ENCODE results near the gene PTBP1. TPM values are rescaled to one million over a fixed set of nuclear protein-coding genes. Genes with fewer than 3 reads are reported as not detected.

Gene PTBP1
- total and polyA plus RNA-seq, 2 of the 13 experiments (the other 11 are each of a cell fraction or from before 2014, with no cell fraction given), result 195 to 288 TPM

DNA sequence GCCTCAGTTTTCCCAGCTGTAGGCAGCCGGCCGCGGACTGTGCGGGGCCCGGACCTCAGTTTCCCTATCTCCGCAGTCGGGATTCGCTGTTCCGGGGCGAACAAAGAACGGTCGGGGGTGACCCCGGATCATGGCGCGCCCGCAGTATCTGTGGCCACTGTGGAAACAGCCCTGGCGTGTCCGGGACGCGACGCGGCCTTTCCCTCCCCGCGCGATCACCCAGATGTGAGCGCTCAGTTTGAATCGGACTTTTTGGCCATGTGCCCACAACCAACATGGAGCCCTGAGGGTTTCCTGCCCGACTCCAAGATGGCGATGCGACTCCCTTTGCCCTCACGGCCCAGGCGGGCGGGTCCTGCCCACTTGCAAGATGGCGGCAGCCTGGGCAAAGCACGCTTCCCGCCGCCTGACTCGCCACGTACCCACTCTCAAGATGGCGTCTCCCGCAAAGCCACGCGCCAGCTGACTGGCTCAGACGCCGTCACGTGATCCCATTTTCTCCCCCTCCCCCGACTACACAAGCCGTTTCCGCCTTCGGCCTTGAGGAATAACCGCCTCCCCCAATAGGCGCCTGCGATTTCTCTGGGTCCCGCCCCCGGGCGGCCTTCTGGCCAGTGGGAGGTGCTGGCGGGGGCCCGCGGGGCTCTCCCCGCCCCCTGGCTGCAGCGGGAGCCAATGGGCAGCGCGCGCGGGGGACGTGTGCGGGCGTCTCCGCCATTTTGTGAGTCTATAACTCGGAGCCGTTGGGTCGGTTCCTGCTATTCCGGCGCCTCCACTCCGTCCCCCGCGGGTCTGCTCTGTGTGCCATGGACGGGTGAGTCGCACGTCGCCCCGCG lies at the start of gene PTBP1 (continued):
- TF ChIP-seq, protein P1, sequence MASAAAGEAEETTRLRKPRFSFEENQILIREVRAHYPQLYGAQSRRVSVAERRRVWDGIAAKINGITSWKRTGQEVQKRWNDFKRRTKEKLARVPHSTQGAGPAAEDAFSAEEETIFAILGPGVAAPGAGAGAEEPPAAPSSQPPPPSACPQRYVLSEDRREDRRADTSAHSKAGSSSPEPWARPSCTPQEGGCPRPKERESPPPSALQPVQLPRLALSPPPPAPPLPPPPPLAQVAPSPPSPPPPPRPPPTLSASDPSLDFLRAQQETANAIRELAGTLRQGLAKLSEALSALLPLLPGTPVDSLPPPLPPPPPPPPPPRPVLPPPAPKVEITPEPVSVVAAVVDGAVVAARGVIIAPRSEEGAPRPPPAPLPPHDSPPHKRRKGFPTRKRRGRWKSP (CRISPR knock-in tag; IDR thresholded peaks at IDR 0.05), result peak; percentile 74; the same call in 1 of the 2 replicates
- TF ChIP-seq TGIF2 (CRISPR knock-in tag; IDR thresholded peaks at IDR 0.05) (no peak), HINFP (CRISPR knock-in tag; IDR thresholded peaks at IDR 0.05; ENCODE audit: low read depth) (no peak), ZNF274 (CRISPR knock-in tag; IDR thresholded peaks at IDR 0.05) (peak; percentile 68; the same call in 1 of the 2 replicates), ZNF329 (CRISPR knock-in tag; IDR thresholded peaks at IDR 0.05; ENCODE audit: low read depth) (no peak), BCL3 (CRISPR knock-in tag; IDR thresholded peaks at IDR 0.05) (no peak), ZBTB3 (CRISPR knock-in tag; IDR thresholded peaks at IDR 0.05; ENCODE audit: borderline replicate concordance, low read depth) (0 out of 2 replicates have a peak, but pooled peaks have one; percentile 41), MLLT10 (CRISPR knock-in tag; IDR thresholded peaks at IDR 0.05) (no peak), ZNF558 (CRISPR knock-in tag; IDR thresholded peaks at IDR 0.05; ENCODE audit: borderline replicate concordance) (no peak), KLF15 (CRISPR knock-in tag; IDR thresholded peaks at IDR 0.05; ENCODE audit: borderline replicate concordance) (no peak; the same call in 1 of the 2 replicates), HOXA3 (CRISPR knock-in tag; IDR thresholded peaks at IDR 0.05) (peak; percentile 100), ZNF609 (CRISPR knock-in tag; IDR thresholded peaks at IDR 0.05; ENCODE audit: borderline replicate concordance) (no peak), SRSF4 (IDR thresholded peaks at IDR 0.05; ENCODE audit: low read depth, low read length, poor library complexity, severe bottlenecking) (no peak), ATAD3A (CRISPR knock-in tag; IDR thresholded peaks at IDR 0.05) (no peak)
- TF ChIP-seq, protein P2, sequence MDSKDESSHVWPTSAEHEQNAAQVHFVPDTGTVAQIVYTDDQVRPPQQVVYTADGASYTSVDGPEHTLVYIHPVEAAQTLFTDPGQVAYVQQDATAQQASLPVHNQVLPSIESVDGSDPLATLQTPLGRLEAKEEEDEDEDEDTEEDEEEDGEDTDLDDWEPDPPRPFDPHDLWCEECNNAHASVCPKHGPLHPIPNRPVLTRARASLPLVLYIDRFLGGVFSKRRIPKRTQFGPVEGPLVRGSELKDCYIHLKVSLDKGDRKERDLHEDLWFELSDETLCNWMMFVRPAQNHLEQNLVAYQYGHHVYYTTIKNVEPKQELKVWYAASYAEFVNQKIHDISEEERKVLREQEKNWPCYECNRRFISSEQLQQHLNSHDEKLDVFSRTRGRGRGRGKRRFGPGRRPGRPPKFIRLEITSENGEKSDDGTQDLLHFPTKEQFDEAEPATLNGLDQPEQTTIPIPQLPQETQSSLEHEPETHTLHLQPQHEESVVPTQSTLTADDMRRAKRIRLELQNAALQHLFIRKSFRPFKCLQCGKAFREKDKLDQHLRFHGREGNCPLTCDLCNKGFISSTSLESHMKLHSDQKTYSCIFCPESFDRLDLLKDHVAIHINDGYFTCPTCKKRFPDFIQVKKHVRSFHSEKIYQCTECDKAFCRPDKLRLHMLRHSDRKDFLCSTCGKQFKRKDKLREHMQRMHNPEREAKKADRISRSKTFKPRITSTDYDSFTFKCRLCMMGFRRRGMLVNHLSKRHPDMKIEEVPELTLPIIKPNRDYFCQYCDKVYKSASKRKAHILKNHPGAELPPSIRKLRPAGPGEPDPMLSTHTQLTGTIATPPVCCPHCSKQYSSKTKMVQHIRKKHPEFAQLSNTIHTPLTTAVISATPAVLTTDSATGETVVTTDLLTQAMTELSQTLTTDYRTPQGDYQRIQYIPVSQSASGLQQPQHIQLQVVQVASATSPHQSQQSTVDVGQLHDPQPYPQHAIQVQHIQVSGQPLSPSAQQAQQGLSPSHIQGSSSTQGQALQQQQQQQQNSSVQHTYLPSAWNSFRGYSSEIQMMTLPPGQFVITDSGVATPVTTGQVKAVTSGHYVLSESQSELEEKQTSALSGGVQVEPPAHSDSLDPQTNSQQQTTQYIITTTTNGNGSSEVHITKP (CRISPR knock-in tag; IDR thresholded peaks at IDR 0.05; ENCODE audit: low read depth), result peak; percentile 66; the same call in 1 of the 2 replicates
